DND-41 (cell line): ENCODE measurements around the gene JAZF1.

Experiments used
- ATAC-seq: fragments of 200-7000 bp; cut with Tn5 transposase; 3 replicates; pipeline ENCODE4 v1.9.1; 2021; ENCODE audit warnings: low read depth; ENCODE audit not compliant: insufficient read depth
- DNase-seq: peaks from one replicate; pipeline ENCODE4 v3.0.0-alpha.2; 2020
- H2AFZ ChIP-seq: 2 replicates; pipeline ENCODE4 v1.6.0; 2012; ENCODE audit warnings: low read depth, low read length
- H3K27ac ChIP-seq: 2 replicates; pipeline ENCODE4 v1.5.1; 2012; ENCODE audit warnings: low read length, inconsistent platforms
- H3K27me3 ChIP-seq: fragments of 200-600 bp; sonication (generic); 2 replicates; pipeline ENCODE4 v1.6.0; 2012; ENCODE audit warnings: low read length, mild to moderate bottlenecking, inconsistent platforms; ENCODE audit not compliant: insufficient read depth, poor library complexity
- H3K36me3 ChIP-seq: 2 replicates; pipeline ENCODE4 v1.5.1; 2012; ENCODE audit warnings: low read length, inconsistent platforms; ENCODE audit not compliant: insufficient read depth
- H3K4me1 ChIP-seq: 2 replicates; pipeline ENCODE4 v1.5.1; 2012; ENCODE audit warnings: mild to moderate bottlenecking, low read length; ENCODE audit not compliant: insufficient read depth
- H3K4me2 ChIP-seq: 2 replicates; pipeline ENCODE4 v1.6.0; 2012; ENCODE audit warnings: mild to moderate bottlenecking, moderate library complexity, low read length, inconsistent platforms; ENCODE audit not compliant: insufficient read depth
- H3K4me3 ChIP-seq, 2 experiments: fragments of 200-600 bp in 1 of 2; shearing (Covaris generic) in 1 of 2; 2 replicates each; pipeline ENCODE4 v1.5.1; 2012 to 2016; ENCODE audit warnings: inconsistent platforms in 2 of 2, low read length in 2 of 2, mild to moderate bottlenecking in 2 of 2, low read depth in 1 of 2, moderate library complexity in 1 of 2
- H3K79me2 ChIP-seq: 2 replicates; pipeline ENCODE4 v1.6.0; 2012; ENCODE audit warnings: low read length, inconsistent platforms; ENCODE audit not compliant: insufficient read depth
- H3K9ac ChIP-seq: 2 replicates; pipeline ENCODE4 v1.6.0; 2012; ENCODE audit warnings: low read depth, mild to moderate bottlenecking, inconsistent platforms, low read length, moderate library complexity
- H3K9me3 ChIP-seq: 2 replicates; pipeline ENCODE4 v1.5.1; 2012; ENCODE audit warnings: low read length, moderate library complexity, mild to moderate bottlenecking, inconsistent platforms; ENCODE audit not compliant: insufficient read depth, severe bottlenecking
- H4K20me1 ChIP-seq: 2 replicates; pipeline ENCODE4 v1.6.0; 2012; ENCODE audit warnings: low read length; ENCODE audit not compliant: insufficient read depth
- EZH2 ChIP-seq: IDR thresholded peaks from 3 replicates; pipeline ENCODE4 v1.6.1; 2012; ENCODE audit warnings: borderline replicate concordance, low read depth, mild to moderate bottlenecking, moderate library complexity, low read length, inconsistent platforms; ENCODE audit not compliant: severe bottlenecking
- TF ChIP-seq, protein P1 (sequence below): IDR thresholded peaks from 2 replicates; pipeline ENCODE4 v1.5.1; 2012; ENCODE audit warnings: borderline replicate concordance, low read length, moderate library complexity, mild to moderate bottlenecking; ENCODE audit not compliant: poor library complexity, severe bottlenecking; ENCODE audit errors: extremely low read depth

JAZF1 gene

DNA sequence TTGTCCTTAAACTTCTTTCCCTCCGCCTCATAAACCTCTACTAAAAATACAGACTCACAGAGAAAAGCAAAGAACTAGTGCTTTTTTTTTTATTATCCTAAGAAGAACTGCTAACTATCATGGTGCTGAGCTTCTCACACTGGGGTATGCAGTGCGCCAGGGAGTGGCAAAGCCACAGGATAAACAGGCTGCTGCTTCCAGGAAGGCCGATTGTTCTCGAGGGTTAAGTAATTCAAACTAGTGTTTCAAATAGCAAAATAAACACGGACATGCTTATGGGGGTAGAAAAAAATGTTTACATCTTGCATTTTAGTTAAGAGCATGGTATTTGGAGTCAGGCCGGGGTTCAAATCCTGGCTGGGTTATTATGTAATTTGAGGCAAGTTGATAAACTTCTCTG, 283.6 kb downstream of the JAZF1 start:
- Histone ChIP-seq H3K36me3 (no peaks in the 10 kb centered on the region), H3K27me3 (no peaks in the 10 kb centered on the region), H3K4me1 (peaks cover 52% of the 10 kb centered on the region), H3K4me3 (no peak overlapping the region), H3K9ac (no peak overlapping the region), H4K20me1 (no peaks in the 10 kb centered on the region), H3K79me2 (no peaks in the 10 kb centered on the region), H2AFZ (no peak overlapping the region), H3K27ac (no peak overlapping the region), H3K9me3 (no peaks in the 10 kb centered on the region), H3K4me2 (no peak overlapping the region)
- DNase-seq (no peak), ATAC-seq (no peak)
- no peak for TF ChIP-seq EZH2
- TF ChIP-seq, protein P1, sequence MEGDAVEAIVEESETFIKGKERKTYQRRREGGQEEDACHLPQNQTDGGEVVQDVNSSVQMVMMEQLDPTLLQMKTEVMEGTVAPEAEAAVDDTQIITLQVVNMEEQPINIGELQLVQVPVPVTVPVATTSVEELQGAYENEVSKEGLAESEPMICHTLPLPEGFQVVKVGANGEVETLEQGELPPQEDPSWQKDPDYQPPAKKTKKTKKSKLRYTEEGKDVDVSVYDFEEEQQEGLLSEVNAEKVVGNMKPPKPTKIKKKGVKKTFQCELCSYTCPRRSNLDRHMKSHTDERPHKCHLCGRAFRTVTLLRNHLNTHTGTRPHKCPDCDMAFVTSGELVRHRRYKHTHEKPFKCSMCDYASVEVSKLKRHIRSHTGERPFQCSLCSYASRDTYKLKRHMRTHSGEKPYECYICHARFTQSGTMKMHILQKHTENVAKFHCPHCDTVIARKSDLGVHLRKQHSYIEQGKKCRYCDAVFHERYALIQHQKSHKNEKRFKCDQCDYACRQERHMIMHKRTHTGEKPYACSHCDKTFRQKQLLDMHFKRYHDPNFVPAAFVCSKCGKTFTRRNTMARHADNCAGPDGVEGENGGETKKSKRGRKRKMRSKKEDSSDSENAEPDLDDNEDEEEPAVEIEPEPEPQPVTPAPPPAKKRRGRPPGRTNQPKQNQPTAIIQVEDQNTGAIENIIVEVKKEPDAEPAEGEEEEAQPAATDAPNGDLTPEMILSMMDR, result no peak

GRCh38 chr7:27895551-27895950, 285.0 kb downstream of the JAZF1 start:
- Histone ChIP-seq H3K79me2 (no peaks in the 10 kb centered on the region), H3K27ac (peak overlapping the region; percentile 83), H3K36me3 (no peaks in the 10 kb centered on the region), H4K20me1 (no peaks in the 10 kb centered on the region), H2AFZ (no peak overlapping the region), H3K4me1 (peaks cover 44% of the 10 kb centered on the region), H3K9ac (peak overlapping the region; percentile 28; the same call in 1 of the 2 replicates), H3K4me2 (peak overlapping the region; percentile 0; the same call in 1 of the 2 replicates), H3K9me3 (no peaks in the 10 kb centered on the region), H3K4me3 (no peak overlapping the region), H3K27me3 (no peaks in the 10 kb centered on the region)
- TF ChIP-seq EZH2, result no peak
- TF ChIP-seq, protein P1, result no peak
- ATAC-seq (peak; percentile 81), DNase-seq (peak; percentile 12)

GRCh38 chr7:27890205-27890849, 290.3 kb downstream of the JAZF1 start:
- Histone ChIP-seq H3K4me1 (peaks cover 6% of the 10 kb centered on the region), H4K20me1 (no peaks in the 10 kb centered on the region), H3K4me3 (no peak overlapping the region), H3K27me3 (no peaks in the 10 kb centered on the region), H3K9ac (no peak overlapping the region), H2AFZ (no peak overlapping the region), H3K79me2 (no peaks in the 10 kb centered on the region), H3K27ac (no peak overlapping the region), H3K9me3 (no peaks in the 10 kb centered on the region), H3K4me2 (no peak overlapping the region), H3K36me3 (no peaks in the 10 kb centered on the region)
- ATAC-seq (no peak), DNase-seq (no peak)
- TF ChIP-seq, protein P1, result no peak
- TF ChIP-seq EZH2, result no peak

GRCh38 chr7:27889800-27890199, 290.8 kb downstream of the JAZF1 start:
- Histone ChIP-seq H3K4me2 (no peak overlapping the region), H3K27ac (no peak overlapping the region)
- ATAC-seq, result no peak

More at GRCh38 chr7:27889800-27890199, 290.8 kb downstream of the JAZF1 start:
- Histone ChIP-seq H4K20me1 (no peaks in the 10 kb centered on the region), H3K9ac (no peak overlapping the region), H2AFZ (no peak overlapping the region), H3K27me3 (no peaks in the 10 kb centered on the region), H3K4me1 (peaks cover under 1% of the 10 kb centered on the region), H3K79me2 (no peaks in the 10 kb centered on the region), H3K4me3 (no peak overlapping the region), H3K36me3 (no peaks in the 10 kb centered on the region), H3K9me3 (no peaks in the 10 kb centered on the region)
- no peak for DNase-seq
- TF ChIP-seq, protein P1, result no peak
- TF ChIP-seq EZH2, result no peak
